ENCODE measurements around the gene PIK3AP1.
"Not testable (repeated sequence)": the region's sequence is repeated elsewhere in the genome, so short reads cannot be mapped to it uniquely, and the experiment has no call there.

PIK3AP1 gene

DNA sequence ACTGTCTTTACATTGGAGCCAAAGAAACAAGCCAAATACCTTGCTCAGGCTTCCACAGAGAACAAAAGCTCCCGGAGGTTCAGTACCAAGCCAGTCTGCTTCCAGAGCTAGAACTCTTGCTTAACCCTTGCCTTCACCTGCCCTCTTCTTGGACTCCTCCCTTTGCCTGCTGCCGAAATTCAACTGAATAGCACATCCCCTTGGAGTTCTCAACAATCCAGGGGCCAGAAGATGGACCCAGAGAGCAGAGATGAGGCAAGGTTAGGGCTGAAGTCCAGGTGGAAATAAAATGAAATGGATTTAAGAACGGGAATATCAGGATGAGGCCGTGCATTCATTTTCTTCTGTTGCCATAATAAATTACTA is 876 bp upstream of the PIK3AP1 start:
- no peak for DNase-seq

DNA sequence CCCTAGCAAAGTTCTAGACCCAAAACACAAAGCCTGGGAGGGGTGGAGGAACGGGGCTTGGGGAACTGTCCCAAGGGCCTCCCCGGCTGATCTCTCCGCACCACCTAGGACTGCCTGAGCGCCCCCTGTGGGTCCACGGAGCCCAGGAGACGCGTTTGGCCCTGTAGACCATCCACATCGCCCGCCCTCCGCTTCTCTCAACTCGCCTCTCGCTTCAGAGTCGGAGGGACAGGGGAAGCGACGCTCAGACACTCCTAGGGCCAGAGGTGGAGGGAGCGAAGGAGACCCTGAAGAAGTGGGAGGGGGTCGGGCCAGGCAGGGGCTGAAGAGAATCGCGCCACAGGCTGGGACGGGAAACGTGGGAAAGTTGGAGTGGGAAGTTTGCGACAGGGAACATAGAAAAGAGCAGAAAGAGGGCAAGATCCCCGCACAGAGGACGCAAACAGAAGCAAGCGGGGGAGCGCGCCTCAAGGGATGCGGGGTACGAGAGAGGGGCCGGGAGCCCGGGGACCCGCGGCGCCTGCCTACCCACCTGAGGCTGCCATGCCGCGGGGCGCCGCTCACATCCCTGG is 378 bp downstream of the PIK3AP1 start:
- no peak for DNase-seq

DNA sequence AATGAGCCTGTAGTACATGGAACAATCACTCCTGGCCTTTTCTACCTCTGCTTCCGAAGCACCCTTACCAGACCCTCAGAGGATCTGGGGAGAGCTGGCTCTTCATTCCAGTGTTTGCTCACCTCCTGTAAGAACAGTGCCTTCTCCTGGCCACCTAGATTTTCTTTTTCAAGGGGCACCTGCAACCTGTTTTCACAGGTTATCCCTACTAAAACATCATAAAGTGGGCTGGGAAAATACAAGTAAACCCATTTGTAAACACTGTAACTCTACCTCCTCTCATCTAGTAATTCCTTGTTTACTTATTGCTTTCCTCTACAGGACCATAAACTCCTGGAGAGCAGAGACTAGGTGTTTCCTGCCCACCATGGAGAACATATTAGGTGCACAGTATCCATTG is 1.1 kb downstream of the PIK3AP1 start:
- no peak for DNase-seq

GRCh38 chr10:96718304-96718990 is 1.9 kb downstream of the PIK3AP1 start:
- DNase-seq, result no peak

GRCh38 chr10:96716390-96716789 is 3.9 kb downstream of the PIK3AP1 start:
- no peak for DNase-seq

- DNase-seq, result no peak
Observed at GRCh38 chr10:96714746-96715255, 5.5 kb downstream of the PIK3AP1 start.

DNA sequence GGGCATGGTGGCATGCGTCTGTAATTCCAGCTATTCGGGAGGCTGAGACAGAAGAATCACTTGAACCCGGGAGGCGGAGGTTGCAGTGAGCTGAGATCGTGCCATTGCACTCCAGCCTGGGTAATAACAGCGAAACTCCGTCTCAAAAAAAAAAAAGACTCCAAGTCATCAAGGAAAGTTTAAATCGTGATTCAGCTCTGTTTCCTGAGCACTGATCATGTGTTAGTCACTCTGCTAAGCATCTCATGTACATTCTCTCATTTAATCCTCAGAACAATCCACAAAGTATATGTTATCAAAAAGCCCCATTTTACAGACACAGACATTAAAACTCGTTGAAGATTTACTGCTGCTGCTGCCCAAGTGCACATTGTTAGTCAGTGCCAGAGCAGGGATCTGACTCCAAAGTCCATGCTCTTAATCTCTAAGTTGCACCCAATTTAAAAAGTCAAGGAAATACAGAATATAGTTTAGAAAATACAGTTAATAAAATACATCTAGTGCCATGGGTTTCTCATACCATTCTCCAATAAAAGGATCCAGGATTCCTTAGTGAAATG is 6.2 kb downstream of the PIK3AP1 start:
- DNase-seq, result no peak

DNA sequence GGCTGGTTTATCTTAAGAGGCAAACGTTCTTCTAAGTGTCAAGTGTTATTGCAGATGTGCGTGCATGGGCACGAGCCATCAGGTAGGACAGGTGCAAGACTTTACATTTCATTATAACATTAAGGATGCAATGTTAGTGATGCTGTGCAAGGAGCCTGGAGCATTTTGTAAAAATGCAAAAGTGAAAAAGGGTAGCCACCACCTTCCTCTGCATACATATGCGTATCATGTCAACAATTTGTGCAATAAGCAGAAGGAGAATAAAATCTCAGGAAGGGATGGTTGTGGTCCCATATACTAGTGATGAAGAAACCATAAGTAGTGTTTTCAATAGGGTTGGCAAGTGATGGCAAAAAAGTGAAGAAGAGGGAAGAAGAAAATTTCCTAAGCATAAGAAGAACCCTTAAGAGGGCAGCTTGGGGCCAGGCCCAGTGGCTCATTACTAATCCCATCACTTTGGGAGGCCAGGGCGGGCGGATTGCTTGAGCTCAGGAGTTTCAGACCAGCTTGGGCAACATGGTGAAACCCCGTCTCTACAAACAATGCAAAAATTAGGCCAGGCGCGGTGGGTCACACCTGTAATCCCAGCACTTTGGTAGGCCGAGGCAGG is 7.5 kb downstream of the PIK3AP1 start:
- no peak for DNase-seq

DNA sequence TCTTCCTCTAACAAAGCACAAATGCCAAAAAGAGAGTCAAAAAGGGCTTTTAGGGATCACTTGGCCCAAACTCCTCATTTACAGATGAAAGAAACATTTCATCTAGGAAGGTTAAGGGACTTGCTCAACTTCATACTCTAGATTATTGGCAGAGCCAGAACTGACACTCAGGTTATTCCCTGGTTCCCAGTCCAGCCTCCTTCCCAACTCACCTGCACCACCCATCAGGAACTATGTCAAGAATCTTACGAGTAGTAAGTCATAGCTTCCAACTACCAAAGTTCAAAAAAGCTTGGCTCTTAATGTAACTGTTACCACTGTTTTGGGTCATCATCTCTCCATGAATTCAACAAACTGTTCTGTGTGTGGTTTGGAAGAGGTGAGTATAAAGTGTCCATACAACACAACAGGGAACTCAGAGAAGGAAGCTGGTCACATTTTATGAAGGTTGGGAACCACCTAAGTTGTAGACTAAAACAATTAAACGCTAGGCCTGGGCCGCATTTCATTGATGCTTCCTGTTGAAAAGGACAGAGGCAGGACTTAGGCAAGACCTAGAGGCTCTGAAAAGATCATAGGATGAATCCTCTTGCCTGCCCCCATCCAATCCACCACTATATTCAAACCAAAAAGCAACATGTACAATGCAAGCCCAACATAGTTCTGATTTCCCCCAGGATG is 9.1 kb downstream of the PIK3AP1 start:
- no peak for DNase-seq

DNA sequence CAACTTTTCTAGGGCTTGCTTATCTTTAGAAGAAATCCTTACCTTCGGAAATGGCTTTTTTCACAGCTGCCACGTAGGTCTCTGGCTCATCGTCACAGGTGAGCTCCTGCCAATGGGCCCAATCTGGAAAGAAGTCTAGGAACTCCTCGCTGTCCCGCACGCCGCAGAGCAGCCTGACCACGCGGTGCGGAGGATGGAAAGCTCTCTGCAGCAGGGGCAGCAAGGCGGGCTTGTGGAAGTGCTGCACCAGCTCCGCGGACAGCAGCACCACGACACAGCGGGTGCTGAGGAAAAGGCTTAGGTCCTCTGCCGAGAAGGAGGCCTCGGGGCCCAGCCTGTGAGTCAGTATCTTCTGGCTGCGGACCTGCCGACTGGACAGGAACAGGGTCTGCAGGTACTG is 10.8 kb downstream of the PIK3AP1 start:
- no peak for DNase-seq

- no peak for DNase-seq
Observed at GRCh38 chr10:96708996-96709395, 11.3 kb downstream of the PIK3AP1 start.

DNA sequence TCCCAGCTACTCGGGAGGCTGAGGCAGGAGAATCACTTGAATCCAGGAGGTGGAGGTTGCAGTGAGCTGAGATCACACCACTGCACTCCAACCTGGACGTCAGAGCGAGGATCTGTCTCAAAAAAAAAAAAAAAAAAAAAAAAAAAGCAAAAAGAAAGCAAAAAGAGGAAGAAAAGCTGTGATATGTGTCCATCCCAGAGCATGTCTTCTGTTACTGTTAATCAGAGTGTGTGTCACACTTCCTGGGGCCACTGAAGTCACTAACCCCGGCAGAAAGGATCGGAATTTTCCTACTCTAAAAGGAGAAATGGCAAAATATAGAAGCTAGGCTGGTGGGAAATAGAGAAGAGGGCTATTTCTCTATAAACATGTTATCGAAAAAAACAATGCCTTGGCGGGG is 11.9 kb downstream of the PIK3AP1 start:
- no peak for DNase-seq

GRCh38 chr10:96706331-96706853 is 13.9 kb downstream of the PIK3AP1 start:
- DNase-seq, result no peak

DNA sequence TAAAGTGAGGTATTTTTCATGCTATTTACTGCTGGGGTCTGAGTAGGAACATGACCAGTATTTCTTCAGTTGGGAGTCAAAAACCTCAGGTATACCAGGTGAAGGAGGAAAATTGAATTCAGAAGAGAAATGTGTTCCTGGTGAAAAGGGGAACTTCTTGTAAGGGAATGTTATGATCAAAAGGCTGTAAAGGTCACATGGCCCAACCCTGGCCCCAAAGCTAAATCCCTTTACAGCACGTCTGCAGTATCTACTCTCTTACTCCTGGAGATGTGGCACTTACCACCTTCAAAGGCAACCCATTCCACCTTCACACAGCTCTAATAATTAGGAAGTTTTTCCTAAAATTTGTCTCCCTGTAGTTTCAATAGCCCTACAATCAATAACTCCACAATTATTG is 15.2 kb downstream of the PIK3AP1 start:
- DNase-seq, result no peak

DNA sequence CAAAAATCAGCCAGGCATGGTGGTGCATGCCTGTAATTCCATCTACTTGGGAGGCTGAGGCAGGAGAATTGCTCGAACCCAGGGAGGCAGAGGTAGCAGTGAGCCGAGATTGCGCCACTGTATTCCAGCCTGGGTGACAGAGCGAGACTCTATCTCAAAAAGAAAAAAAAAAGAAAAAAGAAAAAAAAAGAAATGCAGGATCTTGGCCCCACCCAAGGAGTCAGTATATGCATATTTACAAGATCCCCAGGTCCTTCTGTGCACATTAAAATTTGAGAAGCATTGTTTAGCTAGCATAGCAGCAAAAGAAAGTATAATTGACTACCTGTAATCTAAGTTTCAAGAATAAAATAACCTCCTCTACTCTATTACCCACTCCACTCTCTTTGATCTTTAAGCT is 15.8 kb downstream of the PIK3AP1 start:
- DNase-seq, result no peak

DNA sequence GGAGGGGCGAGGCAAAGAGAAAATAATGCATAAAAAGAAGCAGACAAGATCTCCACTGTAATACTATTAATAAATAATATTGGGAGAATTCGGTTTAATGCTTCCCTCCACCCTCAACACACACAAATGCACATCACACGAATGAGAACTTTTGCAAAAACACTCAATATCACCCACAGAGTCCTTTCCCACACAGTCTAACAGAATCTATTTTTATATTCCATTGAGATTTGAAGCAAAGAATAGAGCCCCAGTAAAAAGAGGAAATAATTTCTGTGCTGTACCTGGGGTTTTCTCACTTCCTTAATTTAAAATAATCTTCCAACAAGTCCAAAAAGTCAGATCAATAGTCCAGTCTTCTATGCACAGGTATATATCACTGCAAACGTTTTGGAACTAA is 17.0 kb downstream of the PIK3AP1 start:
- no peak for DNase-seq

GRCh38 chr10:96701265-96701664 is 19.0 kb downstream of the PIK3AP1 start:
- DNase-seq, result no peak

DNA sequence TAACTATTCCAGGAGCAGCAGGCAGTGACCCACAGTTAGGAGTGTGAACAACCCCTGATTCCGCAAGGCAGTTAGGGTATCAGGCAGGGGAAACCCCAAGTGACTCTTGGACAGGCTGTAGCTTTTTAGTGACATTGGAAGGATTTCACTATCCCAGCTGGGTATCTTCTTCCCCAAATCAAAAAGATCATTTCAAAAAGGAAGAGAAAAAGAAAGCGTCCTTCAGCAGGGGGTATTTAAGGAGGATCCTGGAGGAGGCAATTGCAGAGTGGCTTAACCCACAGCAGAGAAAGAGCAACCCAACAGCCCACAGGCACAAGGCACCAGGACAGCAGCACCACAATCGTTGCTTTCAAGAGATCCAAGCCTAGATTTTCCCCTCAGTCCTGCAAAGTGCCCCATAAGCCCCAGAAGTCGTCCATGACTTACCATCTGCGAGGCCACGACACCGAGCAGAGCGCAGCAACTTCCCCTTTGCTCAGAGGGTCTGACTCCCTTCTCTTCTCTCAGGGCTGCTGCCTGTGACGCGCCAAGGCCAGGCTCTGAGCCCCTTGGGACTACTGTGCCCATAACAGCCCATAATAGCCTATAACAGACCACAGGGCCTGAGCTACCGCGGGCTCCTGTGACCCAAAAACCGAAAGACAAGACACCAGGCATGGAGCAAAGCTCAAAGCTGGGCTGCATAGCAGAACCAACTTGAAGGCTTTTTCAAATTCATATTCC is 19.8 kb downstream of the PIK3AP1 start:
- no peak for DNase-seq

GRCh38 chr10:96699613-96700012 is 20.7 kb downstream of the PIK3AP1 start:
- DNase-seq, result no peak

GRCh38 chr10:96698305-96698704 is 22.0 kb downstream of the PIK3AP1 start:
- DNase-seq, result not testable (repeated sequence)

DNA sequence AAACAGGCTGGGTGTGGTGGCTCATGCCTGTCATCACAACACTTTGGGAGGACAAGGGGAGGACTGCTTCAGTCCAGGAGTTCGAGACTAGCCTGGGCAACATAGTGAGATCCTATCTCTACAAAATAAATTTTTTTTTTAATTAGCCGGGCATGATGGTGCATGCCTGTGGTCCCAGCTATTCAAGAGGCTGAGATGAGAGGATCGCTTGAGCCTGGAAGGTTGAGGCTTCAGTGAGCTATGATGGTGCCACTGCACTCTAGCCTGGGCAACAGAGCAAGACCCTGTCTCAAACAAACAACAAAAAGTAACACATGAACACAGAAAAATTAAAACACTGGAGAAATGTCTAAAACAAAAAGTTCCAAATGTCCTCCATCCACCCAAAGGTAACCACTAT is 22.9 kb downstream of the PIK3AP1 start:
- no peak for DNase-seq

GRCh38 chr10:96696845-96697425 is 23.4 kb downstream of the PIK3AP1 start:
- DNase-seq, result no peak
